Measurements from ENCODE around the gene TP63.
"Not testable (repeated sequence)": the region's sequence is repeated elsewhere in the genome, so short reads cannot be mapped to it uniquely, and the experiment has no call there.

Gene TP63

DNA sequence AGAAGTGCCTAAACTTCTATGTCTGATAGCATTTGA, at the start of gene TP63:
TP63 (plus strand) TSS at position 17 of the 36 bp plus-strand sequence. CDS start 127 bp downstream, outside the sequence.
- DNase-seq (ENCODE audit: low spot score), result no peak

GRCh38 chr3:189582179-189582578, 49.0 kb upstream of the TP63 start:
- DNase-seq (ENCODE audit: low spot score), result no peak

GRCh38 chr3:189584645-189585044, 46.5 kb upstream of the TP63 start:
- no peak for DNase-seq (ENCODE audit: low spot score)

DNA sequence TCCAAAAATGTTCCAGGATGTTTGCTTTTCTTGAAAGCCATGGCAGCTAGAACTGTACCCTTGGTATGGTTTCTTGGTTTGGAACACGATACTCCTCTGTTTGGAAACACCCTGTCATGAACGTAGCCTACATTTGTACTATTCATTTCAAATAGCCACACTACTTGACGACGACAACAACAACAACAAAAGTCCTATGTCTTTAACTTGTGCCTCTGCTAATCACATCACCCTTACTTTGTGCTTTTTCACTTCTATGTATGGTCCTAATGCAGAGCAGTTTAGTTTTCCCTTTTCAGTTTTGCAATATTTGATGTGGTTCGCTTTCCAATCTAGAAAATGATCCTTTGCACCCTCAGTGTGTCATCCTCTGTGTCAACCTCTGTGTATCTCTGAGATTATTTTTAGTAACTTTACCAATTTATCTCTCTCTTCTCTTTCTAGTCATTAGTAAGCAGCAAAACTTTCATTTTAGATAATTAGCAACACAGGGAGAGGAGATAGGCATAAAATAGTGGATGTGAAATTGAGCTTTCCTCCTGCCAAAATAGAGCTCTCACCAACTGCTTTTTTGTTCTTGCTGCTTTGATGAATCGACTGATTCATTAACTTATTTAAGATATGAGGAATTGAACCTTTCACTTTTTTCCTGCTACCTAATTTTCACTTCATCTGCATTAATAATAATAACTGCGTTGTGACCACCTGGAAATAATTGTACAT, 44.1 kb upstream of the TP63 start:
- DNase-seq (ENCODE audit: low spot score), result no peak

- DNase-seq (ENCODE audit: low spot score), result no peak
Measured at GRCh38 chr3:189587664-189588040, 43.5 kb upstream of the TP63 start.

GRCh38 chr3:189588070-189588469, 43.1 kb upstream of the TP63 start:
- DNase-seq (ENCODE audit: low spot score), result no peak

DNA sequence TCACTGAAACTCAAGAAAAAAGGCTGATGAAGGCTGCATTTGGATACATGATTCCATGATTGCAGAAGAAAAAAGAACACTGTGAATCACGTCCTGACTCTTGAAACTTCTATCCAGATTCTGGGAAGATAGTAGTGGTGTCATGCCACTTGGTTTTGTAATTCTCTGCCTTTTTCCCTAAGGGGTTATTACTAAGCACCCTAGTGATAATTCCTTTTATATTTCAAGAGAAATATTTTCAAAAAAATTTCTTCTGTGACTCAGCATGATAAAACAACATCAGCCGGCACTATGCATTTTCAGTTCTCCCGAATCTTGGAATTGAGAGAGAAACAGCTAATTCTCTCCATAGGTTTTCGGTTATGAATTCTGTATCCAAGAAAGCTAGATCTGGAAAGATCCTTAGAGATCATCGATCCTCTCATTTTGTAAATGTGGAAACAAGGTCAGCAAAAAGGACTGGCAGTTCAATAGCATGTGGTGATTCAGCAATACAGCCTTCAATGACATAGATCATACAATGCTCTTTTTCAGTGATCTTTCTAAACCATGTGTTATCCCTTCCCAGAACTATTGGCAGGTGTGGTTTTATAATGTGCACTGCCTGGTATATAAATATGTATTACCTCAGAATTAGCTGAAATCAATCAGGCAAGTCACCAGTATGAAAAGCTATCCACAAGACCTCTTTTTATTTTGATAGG, 42.6 kb upstream of the TP63 start:
- DNase-seq (ENCODE audit: low spot score), result no peak

DNA sequence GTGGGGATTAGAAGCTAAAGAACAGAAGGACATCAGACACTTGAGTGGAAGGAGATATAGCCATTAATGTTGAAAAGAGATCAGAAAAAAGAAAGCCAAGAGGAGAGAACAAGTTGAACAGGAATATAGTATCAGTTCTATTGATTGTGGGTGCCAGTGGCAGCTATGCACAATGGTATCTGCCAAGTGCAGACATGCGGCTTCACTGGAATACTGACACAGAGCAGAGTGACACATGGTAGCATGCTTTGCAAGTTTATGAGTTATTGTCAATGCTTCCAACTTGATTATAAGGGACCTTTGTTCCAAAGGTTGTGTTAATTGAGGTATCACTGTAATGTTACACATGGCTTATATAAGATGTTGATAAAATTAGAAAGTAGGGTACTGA, 42.0 kb upstream of the TP63 start:
- DNase-seq (ENCODE audit: low spot score), result no peak

DNA sequence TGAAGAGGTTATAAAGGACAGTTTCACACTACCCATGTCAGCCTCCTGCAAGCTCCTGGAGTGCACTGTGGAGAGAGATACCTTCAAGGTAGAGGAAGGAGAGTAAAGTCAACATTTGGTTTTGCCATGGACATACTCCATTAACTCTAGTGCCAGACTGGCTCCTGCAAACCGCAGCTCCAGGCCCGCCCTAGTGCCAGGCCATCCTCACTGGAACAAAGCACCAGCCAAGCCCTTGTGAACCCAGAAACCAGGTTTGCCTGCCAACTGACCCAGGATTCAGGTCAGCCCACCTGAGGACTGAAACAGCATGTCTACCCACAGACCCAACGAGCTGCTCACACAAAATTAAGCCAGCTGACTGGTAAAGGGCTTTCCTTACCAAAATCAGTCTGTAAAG, 41.0 kb upstream of the TP63 start:
- no peak for DNase-seq (ENCODE audit: low spot score)

DNA sequence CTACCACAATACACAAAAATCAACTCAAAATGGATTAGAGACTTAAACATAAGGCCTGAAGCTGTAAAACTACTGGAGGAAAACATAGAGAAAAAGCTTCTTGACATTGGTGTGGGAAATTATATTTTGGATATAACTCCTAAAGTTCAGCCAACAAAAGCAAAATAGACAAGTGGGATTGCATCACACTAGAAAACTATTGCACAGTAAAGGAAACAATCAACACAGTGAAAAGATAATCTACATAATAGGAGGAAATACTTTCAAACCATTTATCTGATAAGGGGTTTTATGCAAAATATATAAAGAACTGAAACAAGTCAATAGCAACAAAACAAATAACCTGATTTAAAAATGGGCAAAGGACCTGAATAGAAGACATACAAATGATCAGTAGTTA, 37.6 kb upstream of the TP63 start:
- no peak for DNase-seq (ENCODE audit: low spot score)

DNA sequence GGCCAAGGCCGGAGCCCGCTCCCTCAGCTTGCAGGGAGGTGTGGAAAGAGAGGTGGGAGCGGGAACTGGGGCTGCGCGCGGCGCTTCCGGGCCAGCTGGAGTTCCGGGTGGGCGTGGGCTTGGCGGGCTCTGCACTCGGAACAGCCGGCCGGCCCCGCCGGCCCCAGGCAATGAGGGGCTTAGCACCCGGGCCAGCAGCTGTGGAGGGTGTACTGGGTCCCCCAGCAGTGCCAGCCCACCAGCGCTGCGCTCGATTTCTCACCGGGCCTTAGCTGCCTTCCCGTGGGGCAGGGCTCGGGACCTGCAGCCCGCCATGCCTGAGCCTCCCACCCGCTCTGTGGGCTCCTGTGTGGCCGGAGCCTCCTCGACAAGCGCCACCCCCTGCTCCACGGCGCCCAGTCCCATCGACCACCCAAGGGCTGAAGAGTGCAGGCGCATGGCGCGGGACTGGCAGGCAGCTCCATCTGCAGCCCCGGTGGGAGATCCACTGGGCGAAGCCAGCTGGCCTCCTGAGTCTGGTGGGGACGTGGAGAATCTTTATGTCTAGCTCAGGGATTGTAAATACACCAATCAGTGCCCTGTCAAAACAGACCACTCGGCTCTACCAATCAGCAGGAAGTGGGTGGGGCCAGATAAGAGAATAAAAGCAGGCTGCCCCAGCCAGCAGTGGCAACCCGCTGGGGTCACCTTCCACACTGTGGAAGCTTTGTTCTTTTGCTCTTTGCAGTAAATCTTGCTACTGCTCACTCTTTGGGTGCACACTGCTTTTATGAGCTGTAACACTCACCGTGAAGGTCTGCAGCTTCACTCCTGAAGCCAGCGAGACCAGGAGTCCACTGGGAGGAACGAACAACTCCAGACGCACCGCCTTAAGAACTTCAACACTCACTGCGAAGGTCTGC, 34.9 kb upstream of the TP63 start:
- DNase-seq (ENCODE audit: low spot score), result not testable (repeated sequence)

DNA sequence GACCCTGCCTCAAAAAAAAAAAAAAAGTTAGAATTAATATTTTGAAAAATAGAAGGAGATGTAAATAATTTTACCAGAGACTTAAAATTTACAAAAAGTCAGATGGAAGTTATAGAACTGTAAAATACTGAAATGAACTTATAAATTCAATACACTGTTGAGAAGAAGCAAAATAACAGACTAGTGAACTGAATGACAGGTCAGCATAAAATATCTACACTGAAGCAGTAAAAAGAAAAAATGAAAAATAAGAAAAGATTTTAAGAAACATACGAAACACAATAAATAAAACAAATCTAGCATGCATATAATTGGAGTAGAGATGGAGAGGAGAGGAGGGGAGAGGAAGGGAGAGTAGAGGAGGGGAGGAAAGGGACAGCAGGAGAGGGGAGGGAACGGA, 33.3 kb upstream of the TP63 start:
- DNase-seq (ENCODE audit: low spot score), result no peak

DNA sequence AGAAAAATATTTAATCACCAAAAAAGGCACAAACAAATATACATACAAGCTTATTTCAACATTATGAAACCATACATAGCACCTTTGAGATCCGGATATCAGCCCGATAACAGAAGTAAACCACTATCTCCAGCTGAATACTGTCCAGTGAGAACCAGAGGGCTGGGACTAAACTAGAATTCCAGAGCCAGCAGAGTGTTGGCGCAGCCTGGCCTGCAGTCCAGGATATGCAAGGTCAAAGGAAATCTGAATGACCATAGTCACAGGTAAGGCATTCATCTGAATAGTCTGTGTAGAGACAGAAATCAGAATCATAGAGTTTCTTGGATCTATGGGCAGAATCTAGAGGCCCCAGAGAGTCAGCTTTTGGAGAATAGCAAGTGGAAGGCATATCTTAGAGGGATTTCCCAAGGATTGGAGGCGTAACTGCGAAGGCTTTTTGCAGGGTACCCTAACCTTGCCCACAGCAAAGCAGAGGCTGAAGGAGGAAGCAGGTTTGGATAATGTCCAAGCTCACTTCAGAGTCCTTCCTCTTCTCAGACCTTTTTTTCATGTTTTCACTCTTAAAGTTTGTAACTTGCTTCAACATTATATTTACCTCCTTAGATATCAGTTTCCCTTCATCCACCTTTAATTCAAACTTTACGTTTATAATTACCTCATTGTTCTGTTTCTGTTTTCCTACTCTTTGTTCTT, 32.5 kb upstream of the TP63 start:
- DNase-seq (ENCODE audit: low spot score), result no peak

- no peak for DNase-seq (ENCODE audit: low spot score)
Measured at GRCh38 chr3:189602471-189602870, 28.7 kb upstream of the TP63 start.

GRCh38 chr3:189605717-189606116, 25.5 kb upstream of the TP63 start:
- no peak for DNase-seq (ENCODE audit: low spot score)

- no peak for DNase-seq (ENCODE audit: low spot score)
Measured at GRCh38 chr3:189606774-189607173, 24.4 kb upstream of the TP63 start.

- not testable (repeated sequence) for DNase-seq (ENCODE audit: low spot score)
Measured at GRCh38 chr3:189612641-189613040, 18.5 kb upstream of the TP63 start.

DNA sequence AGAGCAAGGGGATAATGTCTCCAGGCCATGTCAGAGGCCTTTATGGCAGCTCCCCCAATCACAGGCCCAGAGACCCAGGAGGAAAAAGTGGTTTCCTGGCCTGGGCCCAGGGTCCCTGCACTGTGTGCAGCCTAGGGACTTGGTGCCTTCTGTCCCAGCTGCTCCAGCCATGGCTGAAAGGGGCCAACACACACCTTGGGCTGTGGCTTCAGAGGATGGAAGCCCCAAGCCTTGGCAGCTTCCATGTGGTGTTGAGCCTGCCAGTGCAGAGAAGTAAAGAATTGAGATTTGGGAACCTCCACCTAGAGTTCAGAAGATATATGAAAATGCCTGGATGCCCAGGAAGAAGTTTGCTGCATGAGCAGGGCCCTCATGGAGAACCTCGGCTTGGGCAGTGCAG, 18.1 kb upstream of the TP63 start:
- no peak for DNase-seq (ENCODE audit: low spot score)

GRCh38 chr3:189621948-189622603, 9.1 kb upstream of the TP63 start:
- no peak for DNase-seq (ENCODE audit: low spot score)

DNA sequence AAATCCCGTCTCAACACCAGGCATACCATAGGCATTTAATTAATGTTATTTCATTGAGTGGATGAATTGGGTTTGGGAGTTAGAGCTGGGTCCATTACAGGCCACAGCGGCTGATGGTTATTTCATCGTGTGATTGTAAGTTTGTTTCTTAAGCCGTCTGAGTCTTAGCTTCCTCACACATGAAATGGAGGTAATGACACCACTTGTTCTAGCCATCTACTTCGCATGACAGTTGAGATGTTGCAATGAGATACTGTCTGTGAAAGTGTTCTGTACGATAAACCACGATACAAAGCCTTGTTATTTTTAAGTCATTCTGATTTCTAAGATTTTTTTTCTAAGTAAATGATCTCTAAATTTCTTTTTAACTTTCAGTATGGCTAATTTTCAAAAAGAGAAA, 8.6 kb upstream of the TP63 start:
- DNase-seq (ENCODE audit: low spot score), result no peak

DNA sequence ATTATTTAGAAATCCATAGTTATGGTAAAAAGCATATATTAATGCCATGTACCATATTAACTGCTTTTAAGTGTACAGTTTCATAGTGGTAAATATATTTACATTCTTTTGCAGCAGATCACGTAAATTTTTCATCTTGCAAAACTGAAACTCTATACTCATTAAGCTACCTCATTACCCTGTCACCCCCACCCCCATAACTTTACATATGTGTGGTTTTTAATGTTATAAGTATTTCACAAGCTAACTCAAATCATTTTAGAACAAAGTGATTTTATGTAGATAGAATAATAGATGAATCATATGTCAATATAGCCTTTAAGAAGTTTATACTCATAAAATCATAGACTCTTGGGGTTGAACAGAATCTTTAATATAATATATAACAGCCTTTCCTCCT, 7.1 kb upstream of the TP63 start:
- DNase-seq (ENCODE audit: low spot score), result no peak

- no peak for DNase-seq (ENCODE audit: low spot score)
Measured at GRCh38 chr3:189625071-189625470, 6.1 kb upstream of the TP63 start.

Data from HuH-7 (cell line).